ENCODE data around the gene CALD1. TPM values are rescaled to one million over a fixed set of nuclear protein-coding genes. Genes with fewer than 3 reads are reported as not detected.

The CALD1 gene
- total RNA-seq, 2 donors from 2014 or later = 0.62 to 9.2 TPM

DNA sequence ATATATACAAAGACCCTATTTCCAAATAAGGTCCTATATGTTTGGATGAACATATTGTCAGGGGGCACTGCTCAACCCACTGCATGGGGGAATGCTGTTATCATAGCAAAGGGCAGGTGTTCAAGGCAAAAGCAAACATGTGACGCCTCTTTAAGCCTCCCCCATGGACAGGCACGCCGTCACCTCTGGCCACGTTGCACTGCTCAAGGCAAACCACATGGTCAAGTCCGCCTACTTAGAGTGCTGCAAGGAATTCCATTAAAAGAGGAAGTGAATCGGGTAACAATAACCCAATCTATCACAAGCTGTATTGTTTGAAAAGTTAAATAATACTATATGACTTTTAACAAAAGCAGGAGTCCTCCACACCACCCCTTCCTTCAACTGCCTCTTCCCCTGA lies 8.8 kb upstream of the CALD1 start:
- Mint-ChIP-seq H3K27me3 (peaks cover 12% of the 10 kb centered on the region), H3K4me1 (peaks cover 3% of the 10 kb centered on the region), H3K4me3 (no peak overlapping the region), H3K36me3 (ENCODE audit: low read depth) (peaks cover 3% of the 10 kb centered on the region), H3K27ac (no peak overlapping the region)
- no peak for ATAC-seq
- DNase-seq = no peak
- no peaks in the 10 kb centered on the region for H3K9me3 ChIP-seq (ENCODE audit: control insufficient read depth, low read length, poor library complexity, severe bottlenecking)

DNA sequence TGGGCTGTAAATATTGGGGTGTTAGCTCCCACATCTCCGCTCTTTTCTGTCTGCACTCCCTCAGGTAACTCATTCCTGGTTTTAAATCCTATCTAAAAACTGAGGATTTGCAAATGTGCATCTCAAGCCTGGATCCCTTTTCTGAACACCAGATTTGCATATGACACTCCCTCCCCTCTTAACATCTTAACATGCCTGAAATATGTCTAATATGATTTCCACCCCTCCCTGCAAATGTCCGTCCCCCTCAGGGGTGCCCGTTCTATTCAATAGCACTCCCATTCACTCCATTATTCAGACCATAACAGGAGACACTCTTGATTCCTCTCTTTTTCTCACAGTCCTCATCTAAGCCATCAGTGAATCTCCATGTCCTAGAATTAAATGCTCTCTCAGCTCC lies 8.3 kb upstream of the CALD1 start:
- peaks cover 10% of the 10 kb centered on the region for H3K27me3 Mint-ChIP-seq
- H3K27ac Mint-ChIP-seq = no peak overlapping the region
- no peak for ATAC-seq
- DNase-seq = no peak
- H3K9me3 ChIP-seq (ENCODE audit: control insufficient read depth, low read length, poor library complexity, severe bottlenecking) = no peaks in the 10 kb centered on the region
- H3K4me3 Mint-ChIP-seq = no peak overlapping the region
- H3K36me3 Mint-ChIP-seq (ENCODE audit: low read depth) = peaks cover 3% of the 10 kb centered on the region
- H3K4me1 Mint-ChIP-seq = peaks cover 3% of the 10 kb centered on the region

DNA sequence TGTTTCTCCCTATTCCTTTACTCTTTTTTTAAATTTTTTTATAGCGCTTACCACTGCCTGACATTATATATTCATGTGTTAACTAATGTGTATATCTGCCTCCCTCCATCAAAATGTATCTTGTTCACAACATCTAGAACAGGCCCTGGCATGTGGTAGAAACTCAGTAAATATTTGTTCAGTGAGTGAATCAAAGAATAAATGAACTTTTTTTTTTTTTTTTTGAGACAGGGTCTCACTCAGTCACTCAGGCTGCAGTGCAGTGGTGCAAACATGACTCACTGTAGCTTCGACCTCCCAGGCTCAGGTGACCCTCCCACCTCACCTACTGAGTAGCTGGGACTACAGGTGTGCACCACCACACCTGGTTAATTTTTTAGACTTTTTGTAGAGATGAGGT lies 7.5 kb upstream of the CALD1 start:
- no peaks in the 10 kb centered on the region for H3K9me3 ChIP-seq (ENCODE audit: control insufficient read depth, low read length, poor library complexity, severe bottlenecking)
- Mint-ChIP-seq H3K27me3 (peaks cover 10% of the 10 kb centered on the region), H3K36me3 (ENCODE audit: low read depth) (peaks cover 3% of the 10 kb centered on the region), H3K4me1 (peaks cover 3% of the 10 kb centered on the region), H3K4me3 (no peak overlapping the region), H3K27ac (no peak overlapping the region)
- no peak for ATAC-seq
- DNase-seq = no peak

DNA sequence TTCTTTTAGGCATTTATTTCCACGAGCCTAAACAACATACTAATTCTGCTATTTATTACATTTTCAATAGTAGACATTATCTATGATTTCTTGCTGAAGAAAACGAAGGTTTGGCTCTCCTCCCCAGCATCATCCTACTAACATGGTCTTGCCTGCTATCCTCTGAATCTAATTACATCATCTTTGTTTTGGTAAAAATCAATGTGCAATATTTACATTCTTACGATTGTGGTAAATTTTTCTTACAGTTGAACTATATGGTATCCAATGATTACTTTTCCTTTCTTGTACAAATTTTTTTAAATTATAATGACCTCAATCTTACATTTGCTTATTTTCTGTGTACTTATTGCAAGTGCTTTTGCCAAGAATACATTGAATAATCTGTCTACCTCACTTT lies 7.0 kb upstream of the CALD1 start:
- peaks cover 3% of the 10 kb centered on the region for H3K4me1 Mint-ChIP-seq
- ATAC-seq (no peak), DNase-seq (no peak)
- H3K9me3 ChIP-seq (ENCODE audit: control insufficient read depth, low read length, poor library complexity, severe bottlenecking) = no peaks in the 10 kb centered on the region
- H3K4me3 Mint-ChIP-seq = no peak overlapping the region
- H3K27me3 Mint-ChIP-seq = peaks cover 12% of the 10 kb centered on the region
- H3K27ac Mint-ChIP-seq = no peak overlapping the region
- H3K36me3 Mint-ChIP-seq (ENCODE audit: low read depth) = peaks cover 3% of the 10 kb centered on the region

DNA sequence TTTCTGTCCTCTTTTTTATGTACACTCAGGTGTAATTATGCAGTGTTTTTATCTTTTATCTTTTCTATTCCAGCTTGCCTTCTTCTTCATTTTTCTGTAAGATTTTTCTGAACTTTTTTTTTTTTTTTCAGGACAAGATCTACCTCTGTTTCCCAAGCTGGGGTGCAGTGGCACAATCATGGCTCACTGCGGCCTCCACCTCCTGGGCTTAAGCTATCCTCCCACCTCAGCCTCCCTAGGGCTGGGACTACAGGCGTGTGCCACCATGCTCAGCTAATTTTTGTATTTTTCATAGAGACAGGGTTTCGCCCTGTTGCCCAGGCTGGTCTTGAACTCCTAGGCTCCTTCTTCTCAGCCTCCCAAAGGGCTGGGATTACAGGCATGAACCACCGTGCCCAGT lies 6.3 kb upstream of the CALD1 start:
- H3K4me3 Mint-ChIP-seq = no peak overlapping the region
- ATAC-seq = no peak

DNA sequence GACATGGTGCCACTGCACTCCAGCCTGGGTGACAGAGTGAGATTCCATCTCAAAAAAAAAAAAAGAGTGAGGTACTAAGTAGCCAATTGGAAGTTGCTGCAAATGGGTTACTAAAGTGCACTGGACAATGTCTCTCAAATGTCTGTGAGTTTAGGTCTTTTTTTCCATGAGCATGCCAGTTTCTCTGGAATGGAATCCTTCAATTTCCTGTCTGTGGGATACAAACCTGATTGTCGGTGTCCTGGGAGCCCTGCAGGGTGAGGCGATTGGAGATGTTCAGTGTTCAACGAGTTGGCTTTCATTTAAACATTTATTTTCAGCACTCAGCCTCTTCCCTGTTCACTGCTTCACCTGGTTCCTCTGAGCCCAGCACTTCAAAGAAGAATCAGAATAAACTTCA lies 5.3 kb upstream of the CALD1 start:
- no peak for DNase-seq
- H3K4me1 Mint-ChIP-seq = peaks cover 3% of the 10 kb centered on the region
- no peak for ATAC-seq
- no peaks in the 10 kb centered on the region for H3K9me3 ChIP-seq (ENCODE audit: control insufficient read depth, low read length, poor library complexity, severe bottlenecking)
- H3K27ac Mint-ChIP-seq = no peak overlapping the region
- H3K36me3 Mint-ChIP-seq (ENCODE audit: low read depth) = peaks cover 3% of the 10 kb centered on the region
- H3K27me3 Mint-ChIP-seq = peaks cover 22% of the 10 kb centered on the region
- no peak overlapping the region for H3K4me3 Mint-ChIP-seq

More for the DNA sequence above, 6.3 kb upstream of the CALD1 start:
- no peaks in the 10 kb centered on the region for H3K9me3 ChIP-seq (ENCODE audit: control insufficient read depth, low read length, poor library complexity, severe bottlenecking)
- H3K4me1 Mint-ChIP-seq = peaks cover 3% of the 10 kb centered on the region
- no peak overlapping the region for H3K27ac Mint-ChIP-seq
- H3K36me3 Mint-ChIP-seq (ENCODE audit: low read depth) = peaks cover 3% of the 10 kb centered on the region
- DNase-seq = no peak
- H3K27me3 Mint-ChIP-seq = peaks cover 17% of the 10 kb centered on the region

DNA sequence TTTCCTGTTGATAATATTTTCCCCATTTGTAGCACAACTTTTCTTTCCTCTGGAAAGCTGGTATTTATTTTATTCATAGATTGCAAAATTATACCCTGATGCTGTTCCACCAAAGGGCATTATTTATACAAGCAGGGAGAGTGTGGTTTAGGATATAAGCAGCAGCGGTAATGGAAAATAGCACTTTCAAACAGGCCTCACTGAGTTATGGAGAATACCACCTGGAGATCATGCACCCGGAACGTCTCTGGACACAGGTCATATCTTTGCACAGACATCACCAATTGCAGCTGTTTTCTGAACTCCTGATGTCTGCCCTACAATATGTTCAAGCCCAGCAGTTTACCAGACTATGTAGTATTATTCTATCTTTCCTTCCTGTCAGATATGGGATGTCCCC lies 2.0 kb upstream of the CALD1 start:
- Mint-ChIP-seq H3K27ac (no peak overlapping the region), H3K27me3 (peaks cover 30% of the 10 kb centered on the region), H3K36me3 (ENCODE audit: low read depth) (peaks cover 3% of the 10 kb centered on the region), H3K4me3 (no peak overlapping the region), H3K4me1 (no peaks in the 10 kb centered on the region)
- H3K9me3 ChIP-seq (ENCODE audit: control insufficient read depth, low read length, poor library complexity, severe bottlenecking) = no peaks in the 10 kb centered on the region
- ATAC-seq (no peak), DNase-seq (no peak)

DNA sequence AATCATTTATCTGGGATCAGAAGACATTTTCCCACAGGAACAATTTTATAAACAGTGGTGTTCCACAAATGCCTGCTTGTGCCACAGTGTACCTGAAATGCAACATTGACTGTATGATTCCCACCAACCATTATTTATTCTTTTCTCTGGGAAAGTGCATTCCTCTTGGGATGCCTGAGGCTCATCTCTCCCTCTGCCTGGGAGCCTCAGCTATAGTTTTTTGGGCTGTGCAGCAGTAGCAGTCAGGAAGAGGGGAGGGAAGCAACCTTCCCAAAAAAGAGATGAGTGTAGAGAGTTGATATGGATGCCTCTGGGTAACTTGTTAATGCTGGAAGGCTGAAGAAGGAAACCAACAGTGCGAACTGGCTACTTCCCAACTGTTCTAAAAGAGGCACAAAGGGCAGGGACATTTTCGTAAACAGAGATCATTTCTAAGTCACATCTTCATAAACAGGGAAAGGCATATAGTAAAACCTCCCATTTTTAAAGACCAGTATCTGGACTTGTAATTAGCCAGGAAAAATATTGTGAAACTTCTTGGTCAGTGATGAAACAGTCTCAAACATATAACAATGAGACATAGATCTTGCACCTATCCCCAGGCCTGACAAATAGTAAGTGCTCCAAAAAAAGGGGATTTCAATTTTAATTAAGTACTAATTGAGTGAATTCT lies 1.4 kb upstream of the CALD1 start:
- peaks cover 30% of the 10 kb centered on the region for H3K27me3 Mint-ChIP-seq
- no peaks in the 10 kb centered on the region for H3K9me3 ChIP-seq (ENCODE audit: control insufficient read depth, low read length, poor library complexity, severe bottlenecking)
- no peak overlapping the region for H3K27ac Mint-ChIP-seq
- DNase-seq = no peak
- no peak for ATAC-seq
- H3K4me1 Mint-ChIP-seq = no peaks in the 10 kb centered on the region
- H3K36me3 Mint-ChIP-seq (ENCODE audit: low read depth) = peaks cover 2% of the 10 kb centered on the region
- H3K4me3 Mint-ChIP-seq = no peak overlapping the region

DNA sequence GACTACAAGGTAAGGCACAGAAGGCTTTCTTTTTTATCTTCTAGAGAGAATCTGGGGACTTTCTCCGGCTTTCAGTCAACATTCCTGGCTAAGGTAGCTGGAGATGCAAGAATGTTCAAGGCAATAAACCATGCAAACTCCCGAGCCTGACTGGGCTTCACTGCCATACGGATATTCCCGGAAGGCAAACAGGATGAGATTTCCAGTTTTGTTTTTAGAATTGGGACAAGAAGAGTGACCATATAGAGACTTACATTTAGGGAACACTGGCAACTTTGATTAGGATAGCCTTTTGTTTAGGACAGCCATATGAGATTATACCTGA lies 269 bp downstream of the CALD1 start:
- Mint-ChIP-seq H3K4me3 (no peak overlapping the region), H3K4me1 (no peaks in the 10 kb centered on the region), H3K36me3 (ENCODE audit: low read depth) (no peaks in the 10 kb centered on the region), H3K27ac (no peak overlapping the region), H3K27me3 (peaks cover 30% of the 10 kb centered on the region)
- no peaks in the 10 kb centered on the region for H3K9me3 ChIP-seq (ENCODE audit: control insufficient read depth, low read length, poor library complexity, severe bottlenecking)
- ATAC-seq = no peak
- no peak for DNase-seq

DNA sequence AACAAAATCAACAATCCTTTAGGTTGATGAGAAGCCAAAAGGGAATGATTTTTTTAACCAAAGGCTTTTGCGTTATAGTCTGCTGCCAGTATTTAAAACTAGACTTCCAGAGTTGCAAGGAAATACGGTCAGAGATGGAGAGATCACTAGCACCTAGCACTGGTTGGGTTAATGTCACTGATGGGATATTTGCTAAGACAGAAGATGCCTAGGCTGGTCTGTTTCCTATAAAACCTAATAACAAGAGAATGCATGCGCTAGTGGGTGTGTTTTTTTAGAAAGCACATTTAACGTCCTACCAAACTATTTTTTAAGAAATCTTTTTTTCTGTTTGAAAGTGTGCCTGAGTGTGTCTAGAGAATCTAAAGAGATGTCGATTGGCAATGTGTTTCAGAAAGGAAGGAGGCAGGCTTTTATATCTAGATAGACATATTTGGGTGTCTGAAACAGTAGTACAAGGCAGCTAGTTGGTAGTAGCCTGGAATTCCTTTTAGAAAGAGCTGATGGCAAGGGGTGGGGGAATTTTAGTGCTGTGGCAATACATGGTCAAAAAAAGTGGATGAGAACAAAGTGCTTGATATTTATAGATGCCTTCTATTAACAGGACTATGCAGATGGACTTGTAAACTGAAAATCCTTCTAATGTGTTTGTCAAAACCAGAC lies 863 bp downstream of the CALD1 start:
- Mint-ChIP-seq H3K27ac (no peak overlapping the region), H3K4me3 (no peak overlapping the region), H3K4me1 (no peaks in the 10 kb centered on the region), H3K27me3 (peaks cover 30% of the 10 kb centered on the region), H3K36me3 (ENCODE audit: low read depth) (no peaks in the 10 kb centered on the region)
- ATAC-seq (no peak), DNase-seq (no peak)
- no peaks in the 10 kb centered on the region for H3K9me3 ChIP-seq (ENCODE audit: control insufficient read depth, low read length, poor library complexity, severe bottlenecking)

DNA sequence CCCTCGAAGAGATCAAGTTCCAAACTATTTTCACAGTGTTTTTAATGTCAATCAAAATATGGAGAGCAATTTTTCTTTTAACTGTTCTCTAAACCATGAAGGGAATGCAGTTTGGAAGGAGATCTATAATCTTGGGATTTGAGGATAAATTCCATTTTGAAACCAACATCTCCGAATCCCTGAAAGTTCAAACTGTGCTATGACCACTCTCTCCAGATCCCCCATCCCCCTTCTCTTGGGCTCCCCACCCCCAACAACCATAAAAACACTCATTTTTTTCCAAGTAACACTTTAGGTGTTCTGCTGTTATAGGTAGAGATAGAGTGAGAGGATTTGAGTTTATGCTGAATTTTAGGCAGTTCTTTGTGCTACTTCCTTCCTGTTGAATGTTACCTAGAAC lies 1.7 kb downstream of the CALD1 start:
- Mint-ChIP-seq H3K27me3 (peaks cover 30% of the 10 kb centered on the region), H3K36me3 (ENCODE audit: low read depth) (no peaks in the 10 kb centered on the region), H3K27ac (no peak overlapping the region), H3K4me1 (no peaks in the 10 kb centered on the region), H3K4me3 (no peak overlapping the region)
- no peak for DNase-seq
- H3K9me3 ChIP-seq (ENCODE audit: control insufficient read depth, low read length, poor library complexity, severe bottlenecking) = no peaks in the 10 kb centered on the region
- ATAC-seq = no peak

DNA sequence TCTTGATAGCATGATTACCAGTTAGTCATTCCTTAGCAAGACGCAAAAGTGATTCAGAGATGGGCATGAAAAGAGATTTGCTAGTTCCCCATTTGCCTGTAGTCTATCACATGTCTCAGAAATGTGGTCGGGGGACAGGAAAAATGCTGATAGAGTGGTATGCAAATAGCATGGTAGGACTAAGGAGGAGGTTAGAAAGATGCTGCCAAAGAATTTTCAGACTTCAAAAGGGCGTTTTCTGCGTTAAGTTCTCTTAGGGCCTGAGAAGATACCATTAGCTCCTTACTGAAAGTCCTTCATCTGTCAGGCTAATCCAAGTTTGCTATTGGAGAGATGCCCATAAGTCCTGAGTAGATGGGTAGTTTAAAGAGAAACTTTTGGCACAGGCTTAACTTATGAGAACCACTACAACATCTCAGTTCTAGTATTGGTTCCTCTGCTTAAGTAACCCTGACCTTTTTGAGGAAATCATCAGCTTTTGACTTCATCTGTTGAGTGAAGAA lies 2.7 kb downstream of the CALD1 start:
- H3K9me3 ChIP-seq (ENCODE audit: control insufficient read depth, low read length, poor library complexity, severe bottlenecking) = no peaks in the 10 kb centered on the region
- Mint-ChIP-seq H3K27me3 (peaks cover 29% of the 10 kb centered on the region), H3K4me1 (no peaks in the 10 kb centered on the region), H3K36me3 (ENCODE audit: low read depth) (no peaks in the 10 kb centered on the region), H3K27ac (no peak overlapping the region), H3K4me3 (no peak overlapping the region)
- DNase-seq (no peak), ATAC-seq (no peak)

DNA sequence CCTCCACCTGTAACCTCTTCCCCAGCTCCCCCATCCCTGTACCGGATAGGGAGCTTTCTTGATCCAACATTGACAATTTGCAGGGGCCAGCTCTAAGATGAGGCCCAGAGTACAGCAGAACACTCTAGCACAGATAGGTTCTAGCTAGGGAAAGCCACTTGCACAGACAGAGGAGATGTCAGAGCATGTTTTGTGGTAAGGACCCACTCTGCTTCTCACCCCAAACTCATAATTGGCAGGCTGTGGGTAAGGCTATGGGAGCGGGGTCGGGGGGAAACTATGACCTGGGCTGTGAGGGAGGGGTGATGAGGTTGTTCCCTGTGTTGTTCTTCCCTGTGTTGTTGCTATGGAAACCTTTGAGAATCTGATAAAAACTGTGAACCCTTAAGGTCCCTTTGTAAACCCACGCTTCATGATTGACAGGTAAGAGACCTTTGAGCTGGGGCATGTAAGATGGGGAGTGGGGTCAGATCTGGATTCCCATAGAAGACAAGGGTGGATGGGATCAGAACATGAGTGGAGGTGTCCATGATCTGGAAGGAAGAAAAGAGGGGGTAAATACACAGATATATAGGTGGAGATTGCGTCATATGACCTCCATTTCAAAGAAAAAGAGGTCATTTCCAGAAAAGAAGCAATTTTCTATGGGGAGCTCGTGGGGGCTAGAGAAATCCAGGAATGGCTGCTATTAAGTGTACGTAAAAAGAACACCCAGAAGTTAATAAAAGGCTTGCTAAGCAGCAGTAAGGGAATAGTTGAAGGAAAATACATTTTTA lies 4.0 kb downstream of the CALD1 start:
- H3K4me1 Mint-ChIP-seq = no peaks in the 10 kb centered on the region
- no peak for ATAC-seq
- H3K36me3 Mint-ChIP-seq (ENCODE audit: low read depth) = no peaks in the 10 kb centered on the region
- no peak overlapping the region for H3K4me3 Mint-ChIP-seq
- H3K27me3 Mint-ChIP-seq = peaks cover 19% of the 10 kb centered on the region
- DNase-seq = no peak
- no peak overlapping the region for H3K27ac Mint-ChIP-seq
- H3K9me3 ChIP-seq (ENCODE audit: control insufficient read depth, low read length, poor library complexity, severe bottlenecking) = no peaks in the 10 kb centered on the region
